GM23338 (cell line): Measurements from ENCODE around the gene C2orf49. TPM values are rescaled to one million over a fixed set of nuclear protein-coding genes. Genes with fewer than 3 reads are reported as not detected.

ENCODE experiments used
- ATAC-seq: fragments of 200-7000 bp; cut with Tn5 transposase; 3 replicates; pipeline ENCODE4 v1.9.1; 2020
- DNase-seq: peaks from one replicate; pipeline ENCODE4 v3.0.0-alpha.2; 2015; ENCODE audit warnings: low spot score
- H2AFZ ChIP-seq: fragments of 200-600 bp; sonication (generic); 2 replicates; pipeline ENCODE4 v1.8.0; 2016; ENCODE audit warnings: antibody characterized with exemption, mild to moderate bottlenecking, moderate library complexity
- H3F3A ChIP-seq: fragments of 200-600 bp; sonication (generic); replicated peaks from 2 replicates; pipeline ENCODE4 v1.8.0; 2017; ENCODE audit warnings: antibody characterized with exemption, mixed run types, low read depth
- H3K27ac ChIP-seq: fragments of 200-600 bp; sonication (generic); 2 replicates; pipeline ENCODE4 v1.6.1; 2016; ENCODE audit warnings: low read depth
- H3K27me3 ChIP-seq: fragments of 200-600 bp; sonication (generic); 2 replicates; pipeline ENCODE4 v1.8.0; 2016; ENCODE audit warnings: mild to moderate bottlenecking, mixed run types, moderate library complexity; ENCODE audit not compliant: insufficient read depth
- H3K36me3 ChIP-seq: fragments of 200-600 bp; sonication (generic); 2 replicates; pipeline ENCODE4 v1.8.0; 2016; ENCODE audit warnings: mild to moderate bottlenecking; ENCODE audit not compliant: insufficient read depth
- H3K4me1 ChIP-seq: fragments of 200-600 bp; sonication (generic); 2 replicates; pipeline ENCODE4 v1.8.0; 2016; ENCODE audit warnings: mild to moderate bottlenecking, moderate library complexity; ENCODE audit not compliant: insufficient read depth
- H3K4me2 ChIP-seq: fragments of 200-600 bp; sonication (generic); 2 replicates; pipeline ENCODE4 v1.7.1; 2017; ENCODE audit warnings: mixed run types
- H3K4me3 ChIP-seq: fragments of 200-600 bp; sonication (generic); 2 replicates; pipeline ENCODE4 v1.6.1; 2016; ENCODE audit warnings: mixed run types
- H3K79me2 ChIP-seq: fragments of 200-600 bp; sonication (generic); replicated peaks from 2 replicates; pipeline ENCODE4 v1.8.0; 2017; ENCODE audit warnings: mild to moderate bottlenecking; ENCODE audit not compliant: insufficient read depth
- H3K9me2 ChIP-seq: fragments of 200-600 bp; sonication (generic); 2 replicates; pipeline ENCODE4 v1.8.0; 2017; ENCODE audit not compliant: insufficient read depth
- H4K20me1 ChIP-seq: fragments of 200-600 bp; sonication (generic); replicated peaks from 2 replicates; pipeline ENCODE4 v1.8.0; 2017; ENCODE audit warnings: mild to moderate bottlenecking; ENCODE audit not compliant: insufficient read depth
- H3K27ac Mint-ChIP-seq: 2 replicates; pipeline ENCODE4 v1.8.0; 2020; ENCODE audit warnings: inconsistent platforms, mild to moderate bottlenecking, moderate library complexity, mixed read lengths
- H3K27me3 Mint-ChIP-seq: 3 replicates; pipeline ENCODE4 v1.8.0; 2022; ENCODE audit warnings: low read depth, mild to moderate bottlenecking, moderate library complexity, mixed read lengths, inconsistent platforms; ENCODE audit not compliant: insufficient read depth, poor library complexity
- H3K36me3 Mint-ChIP-seq: 3 replicates; pipeline ENCODE4 v1.8.0; 2021; ENCODE audit warnings: low read depth, mild to moderate bottlenecking, inconsistent platforms, moderate library complexity, mixed read lengths
- H3K4me1 Mint-ChIP-seq: 3 replicates; pipeline ENCODE4 v1.8.0; 2020; ENCODE audit warnings: mild to moderate bottlenecking, inconsistent platforms, mixed read lengths
- H3K4me3 Mint-ChIP-seq: 3 replicates; pipeline ENCODE4 v1.8.0; 2021; ENCODE audit warnings: moderate library complexity, mild to moderate bottlenecking, inconsistent platforms, mixed read lengths
- H3K9me3 Mint-ChIP-seq: 3 replicates; pipeline ENCODE4 v1.8.0; 2020; ENCODE audit warnings: moderate library complexity, mild to moderate bottlenecking, inconsistent platforms, mixed read lengths
- CREB1 ChIP-seq: fragments of 250-450 bp; sonication (Bioruptor Pico); IDR thresholded peaks from 2 replicates; pipeline ENCODE4 v1.5.0; 2020; ENCODE audit warnings: low read depth, mild to moderate bottlenecking, moderate library complexity
- EZH2 ChIP-seq: fragments of 200-600 bp; sonication (generic); IDR thresholded peaks from one replicate; pipeline ENCODE4 v1.8.0; 2017; ENCODE audit warnings: antibody characterized with exemption, mild to moderate bottlenecking, low read depth; ENCODE audit not compliant: unreplicated experiment
- EZH2phosphoT487 ChIP-seq: fragments of 200-600 bp; sonication (generic); IDR thresholded peaks from one replicate; pipeline ENCODE4 v1.8.1; 2018; ENCODE audit warnings: antibody characterized with exemption; ENCODE audit not compliant: unreplicated experiment
- JUNB ChIP-seq: IDR thresholded peaks from one replicate; pipeline ENCODE4 v1.6.1; 2016; ENCODE audit warnings: antibody characterized with exemption; ENCODE audit not compliant: unreplicated experiment
- NANOG ChIP-seq: IDR thresholded peaks from 2 replicates; pipeline ENCODE4 v1.6.1; 2016; ENCODE audit warnings: antibody characterized with exemption, borderline replicate concordance
- STAT1 ChIP-seq: IDR thresholded peaks from one replicate; pipeline ENCODE4 v1.6.1; 2016; ENCODE audit warnings: antibody characterized with exemption; ENCODE audit not compliant: unreplicated experiment
- ZNF114 ChIP-seq: fragments of 250-450 bp; sonication (Bioruptor Pico); IDR thresholded peaks from 2 replicates; pipeline ENCODE4 v1.5.0; 2020; ENCODE audit warnings: mild to moderate bottlenecking, moderate library complexity
- ZNF331 ChIP-seq: fragments of 250-450 bp; sonication (Bioruptor Pico); IDR thresholded peaks from 2 replicates; pipeline ENCODE4 v1.5.0; 2020; ENCODE audit warnings: low read depth, mild to moderate bottlenecking, moderate library complexity
- ZNF462 ChIP-seq: fragments of 250-450 bp; sonication (Bioruptor Pico); IDR thresholded peaks from 2 replicates; pipeline ENCODE4 v1.5.0; 2020; ENCODE audit warnings: mild to moderate bottlenecking, moderate library complexity
- polyA plus RNA-seq: library from polyadenylated mRNA; unstranded; fragments of >200 nt; fragmentation: Nextera tagmentation; extraction: Ambion mirVana; gene quantifications from 2 replicates; pipeline ENCODE4 v1.2.1, GENCODE V29; 2016
- total RNA-seq: library from RNA; depleted of rRNA; stranded (reverse); fragments of >200 nt; shearing (Covaris generic); gene quantifications from 2 replicates; pipeline ENCODE4 v1.2.3, GENCODE V29; 2014
- TF ChIP-seq, protein P1 (sequence below), 2 experiments: fragments of 200-600 bp in 1 of 2; sonication (generic) in 1 of 2; conservative IDR thresholded peaks; 2 replicates each; pipeline versions ENCODE4 v1.5.1 to v1.6.1; 2016 to 2017; ENCODE audit warnings: antibody characterized with exemption in 2 of 2, low read depth in 2 of 2, mild to moderate bottlenecking in 2 of 2, moderate library complexity in 1 of 2
- TF ChIP-seq, protein P2 (sequence below): IDR thresholded peaks from 2 replicates; pipeline ENCODE4 v1.6.1; 2016; ENCODE audit warnings: antibody characterized with exemption

C2orf49 gene
- total and polyA plus RNA-seq, 2 experiments from 2014 or later, result 19.6 to 33.8 TPM

GRCh38 chr2:105294844-105295481, 42.4 kb upstream of the C2orf49 start:
- Mint-ChIP-seq H3K9me3 (no peaks in the 10 kb centered on the region), H3K36me3 (peaks cover 48% of the 10 kb centered on the region), H3K27ac (no peak overlapping the region), H3K4me3 (no peak overlapping the region), H3K27me3 (peaks cover 4% of the 10 kb centered on the region), H3K4me1 (peaks cover 2% of the 10 kb centered on the region; the same call in 1 of the 3 replicates)
- no peak for TF ChIP-seq ZNF114 (CRISPR knock-in tag)
- TF ChIP-seq, protein P1, sequence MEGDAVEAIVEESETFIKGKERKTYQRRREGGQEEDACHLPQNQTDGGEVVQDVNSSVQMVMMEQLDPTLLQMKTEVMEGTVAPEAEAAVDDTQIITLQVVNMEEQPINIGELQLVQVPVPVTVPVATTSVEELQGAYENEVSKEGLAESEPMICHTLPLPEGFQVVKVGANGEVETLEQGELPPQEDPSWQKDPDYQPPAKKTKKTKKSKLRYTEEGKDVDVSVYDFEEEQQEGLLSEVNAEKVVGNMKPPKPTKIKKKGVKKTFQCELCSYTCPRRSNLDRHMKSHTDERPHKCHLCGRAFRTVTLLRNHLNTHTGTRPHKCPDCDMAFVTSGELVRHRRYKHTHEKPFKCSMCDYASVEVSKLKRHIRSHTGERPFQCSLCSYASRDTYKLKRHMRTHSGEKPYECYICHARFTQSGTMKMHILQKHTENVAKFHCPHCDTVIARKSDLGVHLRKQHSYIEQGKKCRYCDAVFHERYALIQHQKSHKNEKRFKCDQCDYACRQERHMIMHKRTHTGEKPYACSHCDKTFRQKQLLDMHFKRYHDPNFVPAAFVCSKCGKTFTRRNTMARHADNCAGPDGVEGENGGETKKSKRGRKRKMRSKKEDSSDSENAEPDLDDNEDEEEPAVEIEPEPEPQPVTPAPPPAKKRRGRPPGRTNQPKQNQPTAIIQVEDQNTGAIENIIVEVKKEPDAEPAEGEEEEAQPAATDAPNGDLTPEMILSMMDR (conservative IDR thresholded peaks at IDR 0.05; ENCODE audit: low read depth in 2 of 2), result peak; percentile 70 to 74
- Histone ChIP-seq H3K27ac (no peak overlapping the region), H3K36me3 (peaks cover 20% of the 10 kb centered on the region), H3K4me1 (no peaks in the 10 kb centered on the region), H2AFZ (no peak overlapping the region), H3K27me3 (no peaks in the 10 kb centered on the region), H3K4me3 (no peak overlapping the region), H3K9me2 (no peaks in the 10 kb centered on the region), H3K4me2 (no peak overlapping the region), H3F3A (no peaks in the 10 kb centered on the region), H4K20me1 (peaks cover 9% of the 10 kb centered on the region; the same call in 1 of the 2 replicates), H3K79me2 (peaks cover 6% of the 10 kb centered on the region)
- ATAC-seq (peak; percentile 95), DNase-seq (peak; percentile 90)

- Mint-ChIP-seq H3K4me3 (no peak overlapping the region), H3K4me1 (peaks cover 2% of the 10 kb centered on the region; the same call in 1 of the 3 replicates), H3K9me3 (no peaks in the 10 kb centered on the region), H3K36me3 (peaks cover 40% of the 10 kb centered on the region), H3K27me3 (peaks cover 4% of the 10 kb centered on the region), H3K27ac (no peak overlapping the region)
- peaks cover 10% of the 10 kb centered on the region for H3K79me2 ChIP-seq
- no peak overlapping the region for H2AFZ ChIP-seq
- no peaks in the 10 kb centered on the region for H3K27me3 ChIP-seq
- peaks cover 9% of the 10 kb centered on the region; the same call in 1 of the 2 replicates for H4K20me1 ChIP-seq
- peaks cover 19% of the 10 kb centered on the region for H3K36me3 ChIP-seq
- no peak overlapping the region for H3K4me2 ChIP-seq
- no peaks in the 10 kb centered on the region for H3K4me1 ChIP-seq
- no peak overlapping the region for H3K27ac ChIP-seq
- ATAC-seq (no peak), DNase-seq (no peak)
- H3K9me2 ChIP-seq, result no peaks in the 10 kb centered on the region
- no peak overlapping the region for H3K4me3 ChIP-seq
- no peaks in the 10 kb centered on the region for H3F3A ChIP-seq
- TF ChIP-seq STAT1 (no peak), EZH2 (no peak), ZNF331 (CRISPR knock-in tag) (no peak), EZH2phosphoT487 (no peak), ZNF462 (no peak), JUNB (no peak), NANOG (no peak), CREB1 (CRISPR knock-in tag) (no peak)
- TF ChIP-seq, protein P2, sequence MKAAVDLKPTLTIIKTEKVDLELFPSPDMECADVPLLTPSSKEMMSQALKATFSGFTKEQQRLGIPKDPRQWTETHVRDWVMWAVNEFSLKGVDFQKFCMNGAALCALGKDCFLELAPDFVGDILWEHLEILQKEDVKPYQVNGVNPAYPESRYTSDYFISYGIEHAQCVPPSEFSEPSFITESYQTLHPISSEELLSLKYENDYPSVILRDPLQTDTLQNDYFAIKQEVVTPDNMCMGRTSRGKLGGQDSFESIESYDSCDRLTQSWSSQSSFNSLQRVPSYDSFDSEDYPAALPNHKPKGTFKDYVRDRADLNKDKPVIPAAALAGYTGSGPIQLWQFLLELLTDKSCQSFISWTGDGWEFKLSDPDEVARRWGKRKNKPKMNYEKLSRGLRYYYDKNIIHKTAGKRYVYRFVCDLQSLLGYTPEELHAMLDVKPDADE, result no peak
Observed at GRCh38 chr2:105296017-105296611, 41.2 kb upstream of the C2orf49 start.
